Activated CD4-positive, alpha-beta T cell treated with anti-CD3 and anti-CD28 coated beads, Interleukin-2, amount 50 U/mL, for 24 hours (primary cell): Measurements from ENCODE around the gene ZC3H7B.
A peak's percentile ranks its signal among the peaks of the same experiment; 100 is the strongest.
"Not testable (repeated sequence)": the region's sequence is repeated elsewhere in the genome, so short reads cannot be mapped to it uniquely, and the experiment has no call there.

Experiments used
- DNase-seq, 2 donors: peaks; one replicate each; pipeline ENCODE4 v3.0.0-alpha.2; 2020; ENCODE audit warnings: low read depth in 1 of 2, low spot score in 1 of 2

ZC3H7B gene

GRCh38 chr22:41381329-41382097, 80.2 kb downstream of the ZC3H7B start, which contains the start of gene TEF:
Gene TEF, plus strand, starts transcription at chr22:41381942. Its CDS starts 103 bp downstream, at chr22:41382045.
- DNase-seq = peak; percentile 92 to 97

GRCh38 chr22:41382098-41382578, 80.8 kb downstream of the ZC3H7B start:
- peak; percentile 21 to 48 for DNase-seq

DNA sequence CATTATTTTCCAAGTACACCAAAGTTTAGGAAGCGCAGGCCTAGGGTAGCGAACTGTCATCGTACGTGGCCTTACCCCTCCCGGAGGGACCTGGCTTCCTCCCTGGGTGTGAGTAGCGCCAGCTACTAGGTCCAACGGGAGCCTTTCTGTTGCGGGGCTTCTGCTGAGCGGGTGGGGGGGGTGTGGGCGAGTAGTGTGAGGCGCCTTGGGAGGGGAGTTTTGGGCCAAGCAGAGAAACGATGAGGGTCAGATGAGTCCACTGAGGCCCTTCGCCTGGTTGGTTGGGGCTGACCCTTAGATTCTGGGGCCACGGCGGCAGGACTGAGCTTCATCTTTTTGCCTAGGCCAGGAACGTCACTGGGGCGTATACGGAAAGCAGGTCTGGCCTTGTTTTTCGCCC, 81.3 kb downstream of the ZC3H7B start:
- DNase-seq = no peak

GRCh38 chr22:41383085-41383484, 81.8 kb downstream of the ZC3H7B start:
- DNase-seq = no peak

GRCh38 chr22:41384128-41384527, 82.8 kb downstream of the ZC3H7B start:
- DNase-seq = no peak

DNA sequence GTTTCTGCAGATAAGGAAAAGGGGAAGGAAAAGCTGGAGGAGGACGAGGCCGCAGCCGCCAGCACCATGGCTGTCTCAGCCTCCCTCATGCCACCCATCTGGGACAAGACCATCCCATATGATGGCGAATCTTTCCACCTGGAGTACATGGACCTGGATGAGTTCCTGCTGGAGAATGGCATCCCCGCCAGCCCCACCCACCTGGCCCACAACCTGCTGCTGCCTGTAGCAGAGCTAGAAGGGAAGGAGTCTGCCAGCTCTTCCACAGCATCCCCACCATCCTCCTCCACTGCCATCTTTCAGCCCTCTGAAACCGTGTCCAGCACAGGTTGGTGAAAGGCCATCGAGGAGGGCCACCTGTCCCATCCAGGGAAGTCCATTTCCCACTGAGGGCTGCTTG, 86.0 kb downstream of the ZC3H7B start:
- DNase-seq = no peak

DNA sequence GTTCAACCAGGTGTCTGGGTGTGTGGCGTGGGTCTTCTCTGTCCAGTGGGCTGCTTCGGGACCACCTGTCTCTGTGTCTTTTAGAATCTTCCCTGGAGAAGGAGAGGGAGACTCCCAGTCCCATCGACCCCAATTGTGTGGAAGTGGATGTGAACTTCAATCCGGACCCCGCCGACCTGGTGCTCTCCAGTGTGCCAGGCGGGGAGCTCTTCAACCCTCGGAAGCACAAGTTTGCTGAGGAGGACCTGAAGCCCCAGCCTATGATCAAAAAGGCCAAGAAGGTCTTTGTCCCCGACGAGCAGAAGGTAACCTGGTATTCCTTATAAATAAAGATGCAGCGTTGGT, 92.7 kb downstream of the ZC3H7B start:
- DNase-seq = no peak

- no peak for DNase-seq
These were observed 94.4 kb downstream of the ZC3H7B start for GRCh38 chr22:41395531-41396240.

DNA sequence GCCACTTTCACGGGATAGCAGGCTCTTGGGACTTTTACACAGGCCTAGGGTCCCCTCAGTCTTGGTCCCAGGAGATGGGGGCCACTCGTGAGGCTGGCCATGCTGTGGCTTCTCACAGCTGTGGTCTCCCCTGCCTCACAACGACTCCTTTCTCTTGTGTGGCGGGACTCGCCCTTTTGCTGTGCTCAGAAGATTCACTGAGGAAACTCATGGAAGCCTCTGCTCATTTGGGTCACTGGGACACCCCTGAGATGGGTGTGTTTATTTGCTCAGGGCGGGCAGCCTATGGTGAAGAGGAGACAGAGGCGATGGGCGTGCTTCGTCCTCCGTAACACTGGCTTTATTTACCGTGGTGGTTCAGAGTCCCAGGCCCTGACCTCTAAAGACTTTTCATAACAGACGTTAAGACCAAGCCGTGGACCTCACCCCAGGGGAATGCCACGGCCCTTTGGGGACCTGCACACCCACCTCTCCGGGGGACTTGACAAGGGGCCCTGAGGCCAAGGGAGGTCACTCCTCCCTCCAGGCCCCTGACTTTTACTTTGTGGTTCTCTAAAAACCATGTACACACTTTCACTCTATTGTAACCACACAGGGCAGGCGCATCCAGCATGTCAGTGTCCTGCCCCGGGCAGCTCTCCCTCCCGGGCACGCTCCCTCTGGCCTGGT, 96.0 kb downstream of the ZC3H7B start:
- DNase-seq = no peak

GRCh38 chr22:41398921-41399320, 97.6 kb downstream of the ZC3H7B start:
- DNase-seq = no peak

DNA sequence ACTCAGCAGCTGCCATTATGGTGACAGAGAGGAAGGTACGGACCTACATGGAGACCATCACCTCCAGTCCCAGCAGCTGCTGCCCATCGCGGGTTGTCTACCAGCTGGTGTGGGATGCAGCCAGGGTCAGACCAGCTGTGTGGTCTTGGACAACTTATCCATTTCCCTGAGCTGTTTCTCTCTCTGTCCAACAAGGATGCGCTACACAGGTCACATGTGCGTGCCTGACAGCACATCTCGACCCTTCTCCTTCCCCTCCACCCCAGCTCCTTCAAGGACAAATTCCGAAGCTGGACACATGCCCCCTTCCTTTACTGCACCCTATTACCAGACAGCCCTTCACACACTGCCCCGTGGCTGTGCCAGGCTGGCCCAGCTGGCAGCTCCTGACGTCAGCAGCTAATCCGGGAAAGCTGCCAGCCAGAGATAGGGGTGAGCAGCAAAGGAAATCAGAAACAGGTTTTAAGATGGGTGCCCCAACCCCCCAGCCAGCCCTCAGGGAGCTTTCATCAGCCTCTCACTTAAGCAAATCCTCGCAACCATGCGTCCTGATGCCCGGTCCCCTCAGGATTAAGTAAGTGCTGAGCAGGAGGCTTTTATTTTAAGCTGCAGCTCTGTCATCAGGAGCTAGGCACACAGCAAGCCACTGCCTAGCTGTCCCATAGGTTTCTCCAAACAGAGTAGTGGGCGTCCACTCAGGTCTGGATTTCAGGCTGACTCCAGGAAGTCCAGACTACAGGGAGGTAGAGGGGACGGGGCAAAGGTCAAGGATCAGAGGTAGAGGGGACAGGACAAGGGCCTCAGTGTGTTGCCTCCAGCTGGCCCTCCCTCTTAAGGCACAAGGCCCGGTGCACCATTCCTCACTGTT, 100.7 kb downstream of the ZC3H7B start:
- no peak for DNase-seq

DNA sequence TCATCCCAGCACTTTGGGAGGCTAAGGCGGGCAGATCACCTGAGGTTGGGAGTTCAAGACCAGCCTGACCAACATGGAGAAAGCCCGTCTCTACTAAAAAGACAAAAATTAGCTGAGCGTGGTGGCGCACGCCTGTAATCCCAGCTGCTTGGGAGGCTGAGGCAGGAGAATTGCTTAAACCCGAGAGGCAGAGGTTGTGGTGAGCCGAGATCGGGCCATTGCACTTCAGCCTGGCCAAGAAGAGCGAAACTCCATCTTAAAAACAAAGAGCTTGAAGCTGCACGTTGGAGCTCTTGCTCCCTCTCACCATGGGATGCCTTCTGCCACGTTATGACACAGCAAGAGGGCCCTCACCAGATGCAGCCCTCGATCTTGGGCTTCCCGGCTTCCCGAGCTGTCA, 101.5 kb downstream of the ZC3H7B start:
- DNase-seq = not testable (repeated sequence)

DNA sequence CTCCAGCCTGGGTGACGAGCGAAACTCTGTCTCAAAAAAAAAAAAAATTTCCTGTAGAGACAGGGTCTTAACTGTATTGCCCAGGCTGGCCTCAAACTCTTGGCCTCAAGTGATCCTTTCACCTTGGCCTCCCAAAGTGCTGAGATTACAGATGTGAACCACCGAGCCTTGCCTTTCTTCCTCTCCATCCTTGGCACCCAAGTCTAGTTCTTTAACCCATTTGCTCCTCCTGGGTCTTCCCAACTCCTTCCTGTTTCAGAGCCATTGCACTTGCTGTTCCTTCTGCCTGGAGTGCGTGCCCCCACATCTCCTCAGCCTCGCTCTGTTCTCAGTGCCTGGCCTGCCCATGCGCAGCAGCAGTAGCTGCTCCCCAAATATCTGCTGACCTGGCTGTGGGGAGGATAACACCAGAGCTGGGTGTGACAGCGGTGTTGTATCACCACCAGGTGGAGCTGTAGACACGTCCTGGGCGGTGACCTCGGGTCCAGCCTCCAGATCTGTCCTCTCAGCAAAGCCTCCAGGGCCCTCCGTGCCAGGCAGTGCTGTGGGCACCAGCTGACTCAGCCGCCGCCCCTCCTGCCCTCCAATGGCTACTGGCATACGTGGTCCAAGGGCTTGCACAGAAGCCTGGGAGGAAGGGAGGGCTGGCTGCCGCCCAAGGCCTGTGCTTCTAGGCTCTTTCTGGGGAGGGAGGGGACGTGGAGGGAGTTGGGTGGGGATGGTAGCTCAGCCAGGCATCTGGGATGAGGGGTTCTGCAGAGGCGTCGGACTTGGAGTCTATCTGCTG, 102.4 kb downstream of the ZC3H7B start:
- DNase-seq = peak; percentile 72 to 87

DNA sequence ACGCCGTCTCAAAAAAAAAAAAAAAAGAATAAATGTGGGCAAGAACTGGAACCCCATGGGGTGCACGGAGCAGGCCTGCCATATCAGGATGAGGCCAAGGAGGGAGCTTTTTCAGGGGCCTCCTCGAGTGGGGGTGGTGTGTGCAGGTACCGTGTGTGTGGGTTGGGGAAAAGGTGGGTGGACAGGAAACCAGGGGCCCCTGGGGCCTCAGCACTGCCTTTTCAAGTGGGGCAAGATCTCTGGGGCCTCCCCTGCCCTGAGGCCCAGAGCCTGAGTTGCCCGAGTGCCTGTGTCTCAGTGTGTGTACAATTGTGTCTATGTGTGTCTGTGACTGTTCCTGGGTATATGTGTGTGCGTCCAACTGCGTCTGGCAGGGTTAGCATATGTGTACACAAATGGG, 104.3 kb downstream of the ZC3H7B start:
- DNase-seq = no peak

- DNase-seq = no peak
These were observed 105.1 kb downstream of the ZC3H7B start for GRCh38 chr22:41406410-41406809.

DNA sequence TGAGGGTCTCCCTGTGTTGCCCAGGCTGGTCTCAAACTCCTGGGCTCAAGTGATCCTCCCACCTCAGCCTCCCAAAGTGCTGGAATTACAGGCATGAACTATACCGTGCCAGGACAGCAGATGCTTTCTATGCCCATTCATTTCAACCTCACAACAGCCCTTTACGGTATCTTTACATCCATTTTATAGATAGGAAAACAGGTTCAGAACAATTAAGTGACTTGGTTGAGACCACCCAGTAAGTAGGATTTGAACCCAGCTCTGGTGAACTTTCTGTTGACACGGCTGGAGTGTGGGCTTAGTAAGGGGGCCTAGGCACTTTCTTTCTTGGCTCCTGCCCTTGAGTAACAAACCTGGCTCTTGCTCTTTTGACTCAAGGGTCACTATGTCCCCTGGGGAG, 106.1 kb downstream of the ZC3H7B start:
- no peak for DNase-seq

DNA sequence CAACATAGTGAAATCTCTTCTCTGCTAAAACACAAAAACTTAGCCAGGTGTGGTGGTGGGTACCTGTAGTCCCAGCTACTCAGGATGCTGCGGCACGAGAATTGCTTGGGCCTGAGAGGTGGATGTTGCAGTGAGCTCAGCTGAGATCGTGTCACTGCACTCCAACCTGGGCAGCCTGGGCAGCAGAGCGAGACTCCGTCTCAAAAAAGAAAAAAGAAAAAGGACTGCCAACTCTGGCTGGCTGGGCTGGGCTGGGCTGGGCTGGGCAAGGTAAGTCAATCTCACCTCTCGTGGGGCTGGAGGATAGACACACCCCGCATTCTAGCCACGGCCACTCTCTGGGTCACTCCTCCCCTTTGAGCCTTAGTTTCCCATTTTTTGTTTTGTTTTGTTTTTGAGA, 107.3 kb downstream of the ZC3H7B start:
- no peak for DNase-seq
